Inflammatory macrophage treated with lipopolysaccharide for 1 hour (primary cell): ENCODE measurements around the gene NOD1.
A peak's percentile ranks its signal among the peaks of the same experiment; 100 is the strongest.
"Not testable (repeated sequence)": the region's sequence is repeated elsewhere in the genome, so short reads cannot be mapped to it uniquely, and the experiment has no call there.

ENCODE experiments used
- DNase-seq, 2 donors: peaks; one replicate each; pipeline ENCODE4 v3.0.0-alpha.2; 2020 to 2022

Gene NOD1

GRCh38 chr7:30413864-30414263 is 64.7 kb downstream of the NOD1 start:
- DNase-seq, result no peak

DNA sequence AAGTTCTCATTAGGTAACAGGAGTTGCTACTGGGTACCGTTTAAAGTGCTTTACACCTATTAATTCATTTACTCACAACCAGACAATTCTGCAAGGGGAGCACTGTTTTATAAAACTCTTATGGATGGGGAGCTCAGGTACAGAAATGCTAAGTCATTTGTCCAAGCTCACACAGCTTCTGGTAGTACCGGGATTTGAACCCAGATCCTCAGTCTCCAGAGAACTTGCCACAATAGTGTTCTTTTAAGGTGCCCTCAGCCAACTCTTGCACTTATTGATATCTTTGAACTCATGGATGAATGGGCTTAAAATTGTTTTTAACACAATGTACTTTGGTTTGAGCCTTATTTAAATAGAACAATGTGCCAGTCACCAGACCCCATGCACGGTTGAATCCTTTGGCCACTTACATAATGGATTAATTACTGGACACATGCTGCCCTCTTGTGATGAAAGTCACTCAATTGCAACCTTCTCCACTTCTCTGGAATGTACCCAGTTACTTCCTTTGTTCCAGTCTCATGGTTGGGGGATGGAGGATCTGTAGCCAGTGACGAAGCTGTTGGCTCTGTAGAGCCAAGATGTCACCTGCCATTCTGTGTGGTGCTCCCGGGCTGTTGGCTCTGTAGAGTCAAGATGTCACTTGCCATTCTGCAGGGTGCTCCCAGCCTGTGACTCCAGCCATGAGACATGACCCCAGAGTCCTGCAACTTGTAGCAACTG is 65.6 kb downstream of the NOD1 start:
- DNase-seq, result peak; percentile 58 to 87

GRCh38 chr7:30411897-30412296 is 66.7 kb downstream of the NOD1 start:
- no peak for DNase-seq

- DNase-seq, result peak in 1 of 2 donors; percentile 13
These were observed 67.4 kb downstream of the NOD1 start for GRCh38 chr7:30411173-30411572.

GRCh38 chr7:30406664-30407425 is 71.7 kb downstream of the NOD1 start:
- DNase-seq, result no peak

DNA sequence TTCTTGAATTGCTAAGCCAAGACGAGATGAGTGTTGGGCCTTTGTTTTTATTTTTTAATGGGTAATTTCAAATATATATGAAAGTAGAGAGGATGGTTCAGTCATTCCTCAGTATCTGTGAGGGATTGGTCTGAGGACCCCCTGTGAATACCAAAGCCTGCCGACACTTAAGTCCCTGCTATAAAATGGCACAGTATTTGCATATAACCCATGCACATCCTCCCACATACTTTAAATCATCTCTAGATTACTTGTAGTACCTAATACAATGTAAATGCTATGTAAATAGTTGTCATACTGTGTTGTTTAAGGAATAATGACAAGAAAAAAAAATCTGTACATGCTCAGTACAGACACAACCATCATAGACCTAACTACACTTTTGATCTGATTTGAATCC is 73.4 kb downstream of the NOD1 start:
- DNase-seq, result no peak

- DNase-seq, result no peak
These were observed 75.1 kb downstream of the NOD1 start for GRCh38 chr7:30403477-30403876.

DNA sequence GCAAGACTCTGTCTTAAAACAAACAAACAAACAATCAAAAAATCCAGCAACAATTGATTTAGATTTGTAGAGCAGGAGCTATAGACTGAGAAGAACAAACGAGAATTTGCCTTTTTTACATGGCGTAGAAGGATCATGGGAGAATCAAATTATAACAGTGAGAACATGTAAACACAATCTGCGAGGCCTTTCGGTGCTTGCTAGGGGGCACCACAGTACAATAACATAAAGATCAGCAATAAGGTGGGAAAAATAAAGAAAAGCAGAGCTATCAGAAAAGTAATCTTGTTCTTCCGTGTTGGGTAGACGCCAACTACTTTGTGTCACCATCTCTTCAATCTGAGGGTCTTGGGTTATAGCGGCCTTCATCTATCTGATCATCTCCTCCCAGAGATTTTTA is 82.2 kb downstream of the NOD1 start:
- no peak for DNase-seq

DNA sequence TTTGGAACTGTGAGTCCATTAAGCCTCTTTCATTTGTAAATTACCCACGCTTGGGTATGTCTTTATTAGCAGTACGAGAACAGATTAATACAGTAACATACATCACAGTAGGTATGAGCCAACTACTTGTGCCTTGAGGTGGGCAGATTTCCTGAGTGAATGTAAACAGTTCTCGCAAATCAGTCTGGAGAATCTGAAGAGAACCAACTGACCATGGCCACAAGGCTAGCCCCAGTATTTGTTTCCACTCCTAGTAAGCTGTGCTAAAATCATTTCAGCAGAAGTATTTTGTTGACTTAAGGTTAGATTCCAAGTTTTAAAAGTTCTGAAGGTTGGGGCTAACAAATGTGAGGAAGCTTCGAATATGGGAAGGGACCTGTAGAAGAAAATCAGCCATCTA is 82.9 kb downstream of the NOD1 start:
- DNase-seq, result no peak

GRCh38 chr7:30391806-30392205 is 86.8 kb downstream of the NOD1 start:
- no peak for DNase-seq

- DNase-seq, result no peak
These were observed 87.6 kb downstream of the NOD1 start for GRCh38 chr7:30390736-30391636.

DNA sequence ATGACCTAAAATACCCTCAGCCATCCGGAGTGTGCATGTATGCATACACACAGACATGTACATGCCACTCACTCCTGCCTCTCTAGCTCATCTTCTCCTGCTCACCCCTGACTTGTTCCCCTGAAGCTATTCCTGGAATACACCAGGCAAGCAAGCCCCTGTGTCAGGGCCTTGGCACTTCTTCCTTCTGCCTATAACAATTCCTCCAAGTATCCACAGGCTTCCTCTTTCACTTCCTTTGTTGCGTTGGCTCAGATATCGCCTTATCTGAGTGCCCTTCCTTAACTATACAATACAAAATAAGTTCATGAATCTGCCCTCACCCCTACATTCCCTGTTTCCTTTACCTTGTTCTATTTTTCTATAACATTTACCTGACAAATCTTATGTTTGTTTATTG is 88.8 kb downstream of the NOD1 start:
- DNase-seq, result peak in 1 of 2 donors; percentile 9

DNA sequence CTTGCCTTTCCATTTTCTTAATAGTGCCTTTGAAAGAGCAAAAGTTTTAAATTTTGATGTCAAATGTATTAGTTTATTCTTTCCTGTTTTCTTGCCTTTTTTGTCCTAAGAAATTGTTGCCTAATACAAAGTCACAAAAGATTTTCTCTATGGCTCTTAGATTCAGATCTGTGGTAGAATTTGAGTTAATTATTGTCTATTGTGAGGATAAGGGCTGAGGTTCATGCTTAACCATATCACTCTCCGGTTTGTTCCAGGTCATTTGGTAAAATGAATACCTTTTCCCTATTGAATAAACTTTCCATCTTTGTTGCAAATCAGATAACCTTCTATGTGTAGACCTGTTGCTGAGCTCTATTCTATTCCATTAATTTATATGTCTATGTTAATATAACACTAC is 96.0 kb downstream of the NOD1 start:
- no peak for DNase-seq

DNA sequence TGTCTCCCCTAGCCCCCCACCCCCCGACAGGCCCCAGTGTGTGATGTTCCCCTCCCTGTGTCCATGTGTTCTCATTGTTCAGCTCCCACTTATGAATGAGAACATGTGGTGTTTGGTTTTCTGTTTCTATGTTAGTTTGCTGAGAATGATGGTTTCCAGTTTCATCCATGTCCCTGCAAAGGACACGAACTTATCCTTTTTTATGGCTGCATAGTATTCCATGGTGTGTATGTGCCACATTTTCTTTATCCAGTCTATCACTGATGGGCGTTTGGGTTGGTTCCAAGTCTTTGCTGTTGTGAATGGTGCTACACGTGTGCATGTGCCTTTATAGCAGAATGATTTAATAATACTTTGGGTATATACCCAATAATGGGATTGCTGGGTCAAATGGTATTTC is 97.8 kb downstream of the NOD1 start:
- DNase-seq, result not testable (repeated sequence)

DNA sequence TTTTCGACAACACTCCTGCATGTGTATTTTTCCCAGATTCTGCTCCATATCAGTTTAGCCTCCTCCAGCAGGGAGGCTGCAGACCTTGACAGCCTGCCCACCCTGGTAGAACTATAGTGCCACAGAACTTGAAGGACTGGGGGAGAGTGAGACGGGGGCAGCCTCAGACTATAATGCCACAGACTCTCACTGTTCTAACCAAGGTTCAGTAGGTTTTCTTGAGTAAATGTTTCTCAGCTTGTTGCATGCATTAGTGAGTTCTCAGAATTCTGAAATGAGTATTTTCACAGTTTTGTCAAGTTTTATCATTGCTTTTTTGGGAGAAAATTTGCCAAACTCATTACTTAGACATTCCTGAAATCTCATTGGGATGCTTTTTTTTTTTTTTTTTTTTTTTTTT is 98.3 kb downstream of the NOD1 start:
- DNase-seq, result no peak

DNA sequence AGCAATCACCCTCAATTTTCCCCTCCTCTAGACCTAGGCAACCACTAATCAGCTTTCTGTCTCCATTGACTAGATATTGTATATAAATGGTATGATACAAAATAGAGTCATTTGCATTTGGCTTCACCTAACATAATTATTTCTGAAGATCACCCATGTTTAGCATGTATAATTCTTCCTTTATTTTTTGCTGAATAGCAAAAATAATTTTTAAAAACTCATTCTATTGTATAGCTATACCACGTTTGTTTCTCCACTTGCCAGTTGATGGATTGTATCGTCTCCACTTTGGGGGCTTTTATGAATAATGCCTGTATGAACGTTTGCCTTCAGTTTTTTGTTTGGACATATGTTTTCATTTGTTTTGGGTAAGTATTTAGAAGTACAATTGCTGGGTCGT is 98.8 kb downstream of the NOD1 start:
- no peak for DNase-seq

DNA sequence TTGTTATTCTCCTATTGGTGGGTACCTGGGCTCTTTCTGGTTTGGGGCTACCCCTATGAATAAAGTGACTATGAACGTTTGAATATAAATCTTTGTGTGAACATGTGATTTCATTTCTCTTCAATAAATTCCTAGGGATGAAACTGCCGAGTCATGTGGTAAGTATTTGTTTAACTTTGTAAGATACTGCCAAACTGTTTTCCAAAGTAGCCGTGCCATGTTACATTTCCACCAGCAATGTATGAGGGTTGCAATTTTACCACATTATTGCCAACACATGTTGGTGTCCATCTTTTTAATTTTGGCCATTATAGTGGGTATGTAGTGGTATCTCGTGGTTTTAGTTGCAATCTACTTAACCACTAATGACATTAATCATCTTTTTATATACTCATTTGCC is 99.5 kb downstream of the NOD1 start:
- no peak for DNase-seq

GRCh38 chr7:30378275-30378674 is 100.3 kb downstream of the NOD1 start:
- DNase-seq, result no peak
